HFF-Myc (cell line): ENCODE measurements around the gene FRY.
A peak's percentile ranks its signal among the peaks of the same experiment; 100 is the strongest.

ENCODE experiments used
- DNase-seq: peaks from one replicate; pipeline ENCODE4 v3.0.0-alpha.2; 2011; ENCODE audit warnings: low read depth; ENCODE audit errors: extremely low read depth
- H3K4me3 ChIP-seq: replicated peaks from 2 replicates; pipeline ENCODE4 v1.5.1; 2011; ENCODE audit warnings: low read depth, mild to moderate bottlenecking, control low read depth, low read length
- CTCF ChIP-seq: IDR thresholded peaks from 2 replicates; pipeline ENCODE4 v1.5.1; 2012; ENCODE audit warnings: mild to moderate bottlenecking, low read depth, low read length, control low read depth; ENCODE audit errors: missing control alignments

FRY gene

GRCh38 chr13:32311188-32311897 lies 279.8 kb downstream of the FRY start:
- DNase-seq = no peak
- TF ChIP-seq CTCF = no peak
- H3K4me3 ChIP-seq = no peak overlapping the region

- no peak for DNase-seq
- peak overlapping the region; percentile 51 for H3K4me3 ChIP-seq
- TF ChIP-seq CTCF = no peak
Observed at GRCh38 chr13:32314271-32315237, 283.0 kb downstream of the FRY start.

- DNase-seq = peak; percentile 72
- TF ChIP-seq CTCF = no peak
- peak within 1 kb of the TSS; percentile 51 for H3K4me3 ChIP-seq
Observed at GRCh38 chr13:32315238-32316027, 283.9 kb downstream of the FRY start, which contains the start of the genes BRCA2 and ZAR1L. TSS of gene BRCA2 (plus strand) at chr13:32315508. CDS start at chr13:32316461, 953 bp downstream. TSS of gene ZAR1L (minus strand) at chr13:32315363. CDS start at chr13:32311925, 3,438 bp downstream.

- no peak for DNase-seq
- H3K4me3 ChIP-seq = peak overlapping the region; percentile 51
- no peak for TF ChIP-seq CTCF
Observed at GRCh38 chr13:32316028-32316339, 284.4 kb downstream of the FRY start.

GRCh38 chr13:32316501-32316900 lies 284.9 kb downstream of the FRY start:
- peak overlapping the region; percentile 51 for H3K4me3 ChIP-seq
- no peak for DNase-seq
- no peak for TF ChIP-seq CTCF

GRCh38 chr13:32317716-32318465 lies 286.3 kb downstream of the FRY start:
- TF ChIP-seq CTCF = no peak
- H3K4me3 ChIP-seq = no peak overlapping the region
- DNase-seq = no peak
